DND-41 (cell line): Measurements from ENCODE around the gene GRIK3.

ENCODE experiments used
- ATAC-seq: fragments of 200-7000 bp; cut with Tn5 transposase; 3 replicates; pipeline ENCODE4 v1.9.1; 2021; ENCODE audit warnings: low read depth; ENCODE audit not compliant: insufficient read depth
- DNase-seq: peaks from one replicate; pipeline ENCODE4 v3.0.0-alpha.2; 2020
- H2AFZ ChIP-seq: 2 replicates; pipeline ENCODE4 v1.6.0; 2012; ENCODE audit warnings: low read depth, low read length
- H3K27ac ChIP-seq: 2 replicates; pipeline ENCODE4 v1.5.1; 2012; ENCODE audit warnings: low read length, inconsistent platforms
- H3K27me3 ChIP-seq: fragments of 200-600 bp; sonication (generic); 2 replicates; pipeline ENCODE4 v1.6.0; 2012; ENCODE audit warnings: low read length, mild to moderate bottlenecking, inconsistent platforms; ENCODE audit not compliant: insufficient read depth, poor library complexity
- H3K36me3 ChIP-seq: 2 replicates; pipeline ENCODE4 v1.5.1; 2012; ENCODE audit warnings: low read length, inconsistent platforms; ENCODE audit not compliant: insufficient read depth
- H3K4me1 ChIP-seq: 2 replicates; pipeline ENCODE4 v1.5.1; 2012; ENCODE audit warnings: mild to moderate bottlenecking, low read length; ENCODE audit not compliant: insufficient read depth
- H3K4me2 ChIP-seq: 2 replicates; pipeline ENCODE4 v1.6.0; 2012; ENCODE audit warnings: mild to moderate bottlenecking, moderate library complexity, low read length, inconsistent platforms; ENCODE audit not compliant: insufficient read depth
- H3K4me3 ChIP-seq, 2 experiments: fragments of 200-600 bp in 1 of 2; shearing (Covaris generic) in 1 of 2; 2 replicates each; pipeline ENCODE4 v1.5.1; 2012 to 2016; ENCODE audit warnings: inconsistent platforms in 2 of 2, low read length in 2 of 2, mild to moderate bottlenecking in 2 of 2, low read depth in 1 of 2, moderate library complexity in 1 of 2
- H3K79me2 ChIP-seq: 2 replicates; pipeline ENCODE4 v1.6.0; 2012; ENCODE audit warnings: low read length, inconsistent platforms; ENCODE audit not compliant: insufficient read depth
- H3K9ac ChIP-seq: 2 replicates; pipeline ENCODE4 v1.6.0; 2012; ENCODE audit warnings: low read depth, mild to moderate bottlenecking, inconsistent platforms, low read length, moderate library complexity
- H3K9me3 ChIP-seq: 2 replicates; pipeline ENCODE4 v1.5.1; 2012; ENCODE audit warnings: low read length, moderate library complexity, mild to moderate bottlenecking, inconsistent platforms; ENCODE audit not compliant: insufficient read depth, severe bottlenecking
- H4K20me1 ChIP-seq: 2 replicates; pipeline ENCODE4 v1.6.0; 2012; ENCODE audit warnings: low read length; ENCODE audit not compliant: insufficient read depth
- CTCF ChIP-seq: IDR thresholded peaks from 2 replicates; pipeline ENCODE4 v1.5.1; 2012; ENCODE audit warnings: borderline replicate concordance, low read length, moderate library complexity, mild to moderate bottlenecking; ENCODE audit not compliant: poor library complexity, severe bottlenecking; ENCODE audit errors: extremely low read depth
- EZH2 ChIP-seq: IDR thresholded peaks from 3 replicates; pipeline ENCODE4 v1.6.1; 2012; ENCODE audit warnings: borderline replicate concordance, low read depth, mild to moderate bottlenecking, moderate library complexity, low read length, inconsistent platforms; ENCODE audit not compliant: severe bottlenecking

GRIK3 gene

DNA sequence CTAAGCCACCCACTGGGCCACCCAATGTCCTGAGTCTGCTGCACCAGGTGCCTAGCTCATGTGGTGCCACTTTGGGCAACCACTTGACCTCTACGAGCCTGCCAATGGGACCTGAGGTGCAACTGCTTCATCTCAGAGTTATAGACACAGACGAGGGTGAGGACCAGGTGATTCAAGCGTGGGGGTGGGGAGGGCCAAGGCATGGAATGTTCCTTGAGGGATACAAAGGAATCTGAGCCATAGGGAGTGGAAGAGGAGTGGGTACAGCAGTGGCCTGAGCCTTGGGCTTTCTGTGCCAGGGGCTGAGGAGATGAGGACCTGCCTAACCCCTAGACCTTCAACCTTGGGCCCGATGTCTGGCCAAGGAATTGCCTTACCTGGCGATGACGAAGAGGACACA is 209.1 kb downstream of the GRIK3 start:
- Histone ChIP-seq H3K79me2 (no peaks in the 10 kb centered on the region), H3K27me3 (peaks cover 10% of the 10 kb centered on the region), H4K20me1 (no peaks in the 10 kb centered on the region), H3K4me2 (no peak overlapping the region), H3K4me3 (no peak overlapping the region), H3K9me3 (no peaks in the 10 kb centered on the region), H3K36me3 (no peaks in the 10 kb centered on the region), H3K4me1 (no peaks in the 10 kb centered on the region), H2AFZ (no peak overlapping the region), H3K9ac (no peak overlapping the region), H3K27ac (no peak overlapping the region)
- no peak for TF ChIP-seq EZH2
- TF ChIP-seq CTCF = no peak
- ATAC-seq (no peak), DNase-seq (no peak)

- peaks cover 10% of the 10 kb centered on the region for H3K27me3 ChIP-seq
- no peaks in the 10 kb centered on the region for H4K20me1 ChIP-seq
- no peaks in the 10 kb centered on the region for H3K9me3 ChIP-seq
- H3K79me2 ChIP-seq = no peaks in the 10 kb centered on the region
- no peak overlapping the region for H3K9ac ChIP-seq
- no peak overlapping the region for H3K4me3 ChIP-seq
- H3K4me1 ChIP-seq = no peaks in the 10 kb centered on the region
- DNase-seq (no peak), ATAC-seq (no peak)
- no peak for TF ChIP-seq EZH2
- TF ChIP-seq CTCF = no peak
- H3K27ac ChIP-seq = no peak overlapping the region
- no peaks in the 10 kb centered on the region for H3K36me3 ChIP-seq
- no peak overlapping the region for H3K4me2 ChIP-seq
- no peak overlapping the region for H2AFZ ChIP-seq
Observed at GRCh38 chr1:36824390-36824861, 209.9 kb downstream of the GRIK3 start.

- Histone ChIP-seq H2AFZ (no peak overlapping the region), H4K20me1 (no peaks in the 10 kb centered on the region), H3K4me2 (no peak overlapping the region), H3K4me3 (no peak overlapping the region), H3K27me3 (peaks cover 13% of the 10 kb centered on the region), H3K9ac (no peak overlapping the region), H3K9me3 (no peaks in the 10 kb centered on the region), H3K4me1 (no peaks in the 10 kb centered on the region), H3K36me3 (no peaks in the 10 kb centered on the region), H3K27ac (no peak overlapping the region), H3K79me2 (no peaks in the 10 kb centered on the region)
- ATAC-seq (no peak), DNase-seq (no peak)
- TF ChIP-seq CTCF (no peak), EZH2 (no peak)
Observed at GRCh38 chr1:36822648-36823047, 211.7 kb downstream of the GRIK3 start.

DNA sequence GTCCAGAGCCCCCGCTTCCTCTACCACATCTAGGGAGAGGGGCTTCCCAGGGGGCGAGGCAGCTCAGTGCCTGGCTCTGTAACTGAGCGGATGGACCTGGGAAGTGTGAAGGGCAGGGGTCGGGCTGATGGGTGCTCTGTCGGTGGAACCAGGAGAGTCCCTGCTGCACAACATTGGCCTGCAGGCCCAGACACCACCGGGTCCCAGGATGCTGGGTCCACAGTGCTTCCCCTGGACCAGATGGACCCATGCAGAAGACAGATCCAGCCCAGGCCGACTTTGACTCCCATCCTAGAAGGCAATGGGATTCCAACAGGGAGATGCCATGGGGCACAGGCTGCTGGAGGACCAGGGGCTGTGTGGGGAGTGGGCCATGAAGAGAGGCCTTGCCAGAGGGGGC is 212.9 kb downstream of the GRIK3 start:
- ATAC-seq = no peak
- Histone ChIP-seq H3K27ac (no peak overlapping the region), H3K9me3 (no peaks in the 10 kb centered on the region), H3K4me1 (no peaks in the 10 kb centered on the region), H3K4me3 (no peak overlapping the region), H3K4me2 (no peak overlapping the region), H3K79me2 (no peaks in the 10 kb centered on the region), H3K27me3 (peaks cover 23% of the 10 kb centered on the region), H3K36me3 (no peaks in the 10 kb centered on the region), H2AFZ (no peak overlapping the region), H4K20me1 (no peaks in the 10 kb centered on the region), H3K9ac (no peak overlapping the region)
- no peak for TF ChIP-seq CTCF
- DNase-seq = no peak
